Measurements from ENCODE around the gene CTAGE6. TPM values are rescaled to one million over a fixed set of nuclear protein-coding genes. Genes with fewer than 3 reads are reported as not detected.
"Not testable (repeated sequence)": the region's sequence is repeated elsewhere in the genome, so short reads cannot be mapped to it uniquely, and the experiment has no call there.

CTAGE6 gene
- under 1 TPM in 1 of 4 donors, not detected in 3; 0.09 TPM for total RNA-seq
- polyA plus RNA-seq: not detected
- long read RNA-seq, donor 1: 0 reads
- long read RNA-seq, donor 2: 0 reads
- long read RNA-seq, donor 3, partial matches to known transcripts: 0 of 2 reads
- long read RNA-seq, donor 3, other reads (novel, unspliced or antisense): 2 of 2 reads
- long read RNA-seq, donor 4: 0 reads

GRCh38 chr7:143757596-143757995 lies at the start of gene CTAGE6:
Gene CTAGE6 (minus strand): TSS chr7:143757696. CDS start chr7:143757658, 38 bp downstream.
- H3K4me3 ChIP-seq (ENCODE audit: low read length); H3K4me1 ChIP-seq (ENCODE audit: control insufficient read depth, insufficient read depth, low read length); H3K27me3 ChIP-seq (ENCODE audit: control insufficient read depth, insufficient read depth); H3K9me3 ChIP-seq (ENCODE audit: control insufficient read depth, low read length); H3K27ac ChIP-seq (ENCODE audit: low read length); DNase-seq; intact Hi-C loops (cut with DNase I); ATAC-seq: not testable (repeated sequence)
- WGBS: no CpG with 5 or more reads among the region's 19 CpGs

- H3K4me1 ChIP-seq (ENCODE audit: control insufficient read depth, insufficient read depth, low read length); H3K4me3 ChIP-seq (ENCODE audit: low read length); DNase-seq; H3K27me3 ChIP-seq (ENCODE audit: control insufficient read depth, insufficient read depth); H3K27ac ChIP-seq (ENCODE audit: low read length); H3K9me3 ChIP-seq (ENCODE audit: control insufficient read depth, low read length); intact Hi-C loops (cut with DNase I): not testable (repeated sequence)
- ATAC-seq: peak; percentile 99
- no CpG with 5 or more reads among the region's 5 CpGs for WGBS
Observed at GRCh38 chr7:143806664-143807071, 49.2 kb upstream of the CTAGE6 start.

- H3K9me3 ChIP-seq (ENCODE audit: control insufficient read depth, low read length); H3K27ac ChIP-seq (ENCODE audit: low read length); H3K4me1 ChIP-seq (ENCODE audit: control insufficient read depth, insufficient read depth, low read length); H3K27me3 ChIP-seq (ENCODE audit: control insufficient read depth, insufficient read depth); DNase-seq; H3K4me3 ChIP-seq (ENCODE audit: low read length); intact Hi-C loops (cut with DNase I): not testable (repeated sequence)
- WGBS: 67% methylated on average over 1 of the region's 2 CpGs
- peak in 1 of 2 donors; percentile 20 for ATAC-seq
Observed at GRCh38 chr7:143797896-143798290, 40.4 kb upstream of the CTAGE6 start.

GRCh38 chr7:143797119-143797895 lies 39.8 kb upstream of the CTAGE6 start:
- H3K27ac ChIP-seq (ENCODE audit: low read length); intact Hi-C loops (cut with DNase I); H3K4me1 ChIP-seq (ENCODE audit: control insufficient read depth, insufficient read depth, low read length); H3K27me3 ChIP-seq (ENCODE audit: control insufficient read depth, insufficient read depth); H3K9me3 ChIP-seq (ENCODE audit: control insufficient read depth, low read length); H3K4me3 ChIP-seq (ENCODE audit: low read length): not testable (repeated sequence)
- ATAC-seq (peak; percentile 90 to 96), DNase-seq (peak; percentile 43 to 83 (median 70))
- WGBS: 53% methylated on average over 1 of the region's 6 CpGs

GRCh38 chr7:143795653-143796052 lies 38.2 kb upstream of the CTAGE6 start:
- H3K4me1 ChIP-seq (ENCODE audit: control insufficient read depth, insufficient read depth, low read length); H3K9me3 ChIP-seq (ENCODE audit: control insufficient read depth, low read length); ATAC-seq; H3K4me3 ChIP-seq (ENCODE audit: low read length); H3K27me3 ChIP-seq (ENCODE audit: control insufficient read depth, insufficient read depth); H3K27ac ChIP-seq (ENCODE audit: low read length); DNase-seq; intact Hi-C loops (cut with DNase I): not testable (repeated sequence)
- no CpG with 5 or more reads among the region's 2 CpGs for WGBS

GRCh38 chr7:143792633-143793032 lies 35.1 kb upstream of the CTAGE6 start:
- H3K4me3 ChIP-seq (ENCODE audit: low read length); DNase-seq; H3K27me3 ChIP-seq (ENCODE audit: control insufficient read depth, insufficient read depth); ATAC-seq; intact Hi-C loops (cut with DNase I); H3K4me1 ChIP-seq (ENCODE audit: control insufficient read depth, insufficient read depth, low read length); H3K9me3 ChIP-seq (ENCODE audit: control insufficient read depth, low read length); H3K27ac ChIP-seq (ENCODE audit: low read length): not testable (repeated sequence)
- WGBS: 98% methylated on average over 2 of the region's 2 CpGs

GRCh38 chr7:143785415-143786182 lies 28.1 kb upstream of the CTAGE6 start:
- H3K4me1 ChIP-seq (ENCODE audit: control insufficient read depth, insufficient read depth, low read length); H3K27me3 ChIP-seq (ENCODE audit: control insufficient read depth, insufficient read depth); H3K27ac ChIP-seq (ENCODE audit: low read length); DNase-seq; intact Hi-C loops (cut with DNase I); H3K4me3 ChIP-seq (ENCODE audit: low read length); H3K9me3 ChIP-seq (ENCODE audit: control insufficient read depth, low read length): not testable (repeated sequence)
- ATAC-seq: peak in 1 of 2 donors; percentile 73
- no CpG with 5 or more reads among the region's 7 CpGs for WGBS

- H3K27me3 ChIP-seq (ENCODE audit: control insufficient read depth, insufficient read depth); ATAC-seq; H3K4me3 ChIP-seq (ENCODE audit: low read length); H3K9me3 ChIP-seq (ENCODE audit: control insufficient read depth, low read length); H3K4me1 ChIP-seq (ENCODE audit: control insufficient read depth, insufficient read depth, low read length); DNase-seq; H3K27ac ChIP-seq (ENCODE audit: low read length); intact Hi-C loops (cut with DNase I): not testable (repeated sequence)
- WGBS: 84% methylated on average over 2 of the region's 2 CpGs
Observed at GRCh38 chr7:143779591-143779990, 22.1 kb upstream of the CTAGE6 start.

GRCh38 chr7:143772738-143773468 lies 15.4 kb upstream of the CTAGE6 start:
- H3K4me1 ChIP-seq (ENCODE audit: control insufficient read depth, insufficient read depth, low read length); DNase-seq; H3K27ac ChIP-seq (ENCODE audit: low read length); intact Hi-C loops (cut with DNase I); H3K9me3 ChIP-seq (ENCODE audit: control insufficient read depth, low read length); H3K27me3 ChIP-seq (ENCODE audit: control insufficient read depth, insufficient read depth); ATAC-seq; H3K4me3 ChIP-seq (ENCODE audit: low read length): not testable (repeated sequence)
- 100% methylated on average over 1 of the region's 5 CpGs for WGBS

- H3K4me1 ChIP-seq (ENCODE audit: control insufficient read depth, insufficient read depth, low read length); H3K4me3 ChIP-seq (ENCODE audit: low read length); H3K27me3 ChIP-seq (ENCODE audit: control insufficient read depth, insufficient read depth); ATAC-seq; H3K27ac ChIP-seq (ENCODE audit: low read length); intact Hi-C loops (cut with DNase I); H3K9me3 ChIP-seq (ENCODE audit: control insufficient read depth, low read length): not testable (repeated sequence)
- peak in 2 of 3 donors; percentile 6 to 8 for DNase-seq
- WGBS: 88% methylated on average over 2 of the region's 2 CpGs
Observed at GRCh38 chr7:143767531-143767930, 10.0 kb upstream of the CTAGE6 start.
